Mucosa of rectum (tissue), 2 donors: Measurements from ENCODE around the gene UQCC2.

Experiments used
- H3K27ac ChIP-seq, 2 donors: one replicate each; pipeline ENCODE4 v1.7.0; 2013; ENCODE audit warnings: inconsistent platforms in 2 of 2, low read depth in 2 of 2, low read length in 2 of 2
- H3K27me3 ChIP-seq, 2 donors: one replicate each; pipeline ENCODE4 v1.7.0; 2013; ENCODE audit warnings: low read length in 2 of 2; ENCODE audit not compliant: control insufficient read depth in 2 of 2, insufficient read depth in 2 of 2
- H3K36me3 ChIP-seq, 2 donors: one replicate each; pipeline ENCODE4 v1.7.0; 2013; ENCODE audit warnings: low read length in 2 of 2; ENCODE audit not compliant: control insufficient read depth in 2 of 2, insufficient read depth in 2 of 2
- H3K4me1 ChIP-seq, 2 donors: one replicate each; pipeline ENCODE4 v1.7.0; 2013; ENCODE audit warnings: low read length in 2 of 2, mild to moderate bottlenecking in 1 of 2; ENCODE audit not compliant: control insufficient read depth in 2 of 2, insufficient read depth in 2 of 2
- H3K4me3 ChIP-seq, 2 donors: one replicate each; pipeline ENCODE4 v1.7.0; 2013; ENCODE audit warnings: low read length in 2 of 2
- H3K9ac ChIP-seq, 2 donors: one replicate each; pipeline ENCODE4 v1.7.0; 2013; ENCODE audit warnings: low read length in 2 of 2, low read depth in 1 of 2, mild to moderate bottlenecking in 1 of 2
- H3K9me3 ChIP-seq, 2 donors: one replicate each; pipeline ENCODE4 v1.7.0; 2013; ENCODE audit warnings: low read length in 2 of 2; ENCODE audit not compliant: control insufficient read depth in 2 of 2
- donor health status: healthy.
- donor health status: Normal muscosa, but diverticular disease.

The UQCC2 gene

GRCh38 chr6:33692078-33692759 lies 19.3 kb downstream of the UQCC2 start:
- peaks cover 0 to 20% of the 10 kb centered on the region in 2 donors for H3K4me1 ChIP-seq
- peaks cover 75 to 78% of the 10 kb centered on the region in 2 donors for H3K36me3 ChIP-seq

GRCh38 chr6:33691456-33692077 lies 19.9 kb downstream of the UQCC2 start:
- Histone ChIP-seq H3K4me1 (peaks cover 0 to 20% of the 10 kb centered on the region in 2 donors), H3K27ac (peak overlapping the region in 1 of 2 donors; percentile 43), H3K27me3 (no peaks in the 10 kb centered on the region), H3K4me3 (no peak overlapping the region), H3K9ac (no peak overlapping the region), H3K9me3 (no peaks in the 10 kb centered on the region), H3K36me3 (peaks cover 75 to 77% of the 10 kb centered on the region in 2 donors)

More at GRCh38 chr6:33692078-33692759, 19.3 kb downstream of the UQCC2 start:
- no peak overlapping the region for H3K4me3 ChIP-seq
- H3K27me3 ChIP-seq, result no peaks in the 10 kb centered on the region
- H3K9ac ChIP-seq, result no peak overlapping the region
- H3K9me3 ChIP-seq, result no peaks in the 10 kb centered on the region
- H3K27ac ChIP-seq, result peak overlapping the region in 1 of 2 donors; percentile 43

GRCh38 chr6:33690766-33691165 lies 20.7 kb downstream of the UQCC2 start:
- Histone ChIP-seq H3K9me3 (no peaks in the 10 kb centered on the region), H3K9ac (no peak overlapping the region), H3K4me3 (no peak overlapping the region), H3K36me3 (peaks cover 77 to 79% of the 10 kb centered on the region in 2 donors), H3K27me3 (no peaks in the 10 kb centered on the region), H3K27ac (no peak overlapping the region), H3K4me1 (peaks cover 0 to 14% of the 10 kb centered on the region in 2 donors)

GRCh38 chr6:33689879-33690278 lies 21.6 kb downstream of the UQCC2 start:
- Histone ChIP-seq H3K9ac (no peak overlapping the region), H3K36me3 (peaks cover 76 to 79% of the 10 kb centered on the region in 2 donors), H3K4me3 (no peak overlapping the region), H3K9me3 (no peaks in the 10 kb centered on the region), H3K4me1 (peaks cover 0 to 10% of the 10 kb centered on the region in 2 donors), H3K27me3 (no peaks in the 10 kb centered on the region), H3K27ac (no peak overlapping the region)

- Histone ChIP-seq H3K4me3 (no peak overlapping the region), H3K36me3 (peaks cover 75 to 81% of the 10 kb centered on the region in 2 donors), H3K27me3 (no peaks in the 10 kb centered on the region), H3K9me3 (no peaks in the 10 kb centered on the region), H3K27ac (no peak overlapping the region), H3K9ac (no peak overlapping the region), H3K4me1 (peaks cover 0 to 10% of the 10 kb centered on the region in 2 donors)
Measured at GRCh38 chr6:33689148-33689494, 22.4 kb downstream of the UQCC2 start.

- H3K4me1 ChIP-seq, result peaks cover 0 to 8% of the 10 kb centered on the region in 2 donors
- H3K9ac ChIP-seq, result no peak overlapping the region
- H3K36me3 ChIP-seq, result peaks cover 76 to 85% of the 10 kb centered on the region in 2 donors
- H3K4me3 ChIP-seq, result no peak overlapping the region
- H3K27me3 ChIP-seq, result no peaks in the 10 kb centered on the region
- H3K27ac ChIP-seq, result no peak overlapping the region
- no peaks in the 10 kb centered on the region for H3K9me3 ChIP-seq
Measured at GRCh38 chr6:33688451-33689147, 22.9 kb downstream of the UQCC2 start.

GRCh38 chr6:33688006-33688405 lies 23.5 kb downstream of the UQCC2 start:
- Histone ChIP-seq H3K27me3 (no peaks in the 10 kb centered on the region), H3K4me1 (peaks cover 0 to 2% of the 10 kb centered on the region in 2 donors), H3K9me3 (no peaks in the 10 kb centered on the region), H3K27ac (no peak overlapping the region), H3K36me3 (peaks cover 77 to 85% of the 10 kb centered on the region in 2 donors), H3K4me3 (no peak overlapping the region), H3K9ac (no peak overlapping the region)

- peaks cover 82 to 87% of the 10 kb centered on the region in 2 donors for H3K36me3 ChIP-seq
- H3K27me3 ChIP-seq, result no peaks in the 10 kb centered on the region
- no peak overlapping the region for H3K4me3 ChIP-seq
- H3K27ac ChIP-seq, result no peak overlapping the region
- no peaks in the 10 kb centered on the region for H3K9me3 ChIP-seq
- H3K4me1 ChIP-seq, result no peaks in the 10 kb centered on the region
- no peak overlapping the region for H3K9ac ChIP-seq
Measured at GRCh38 chr6:33686981-33687975, 24.2 kb downstream of the UQCC2 start.

GRCh38 chr6:33686225-33686924 lies 25.1 kb downstream of the UQCC2 start:
- Histone ChIP-seq H3K9me3 (no peaks in the 10 kb centered on the region), H3K36me3 (peaks cover 76 to 87% of the 10 kb centered on the region in 2 donors), H3K9ac (no peak overlapping the region), H3K27me3 (no peaks in the 10 kb centered on the region), H3K4me3 (no peak overlapping the region), H3K4me1 (no peaks in the 10 kb centered on the region), H3K27ac (no peak overlapping the region)
